Ishikawa (cell line): ENCODE results near the gene SASH1.

Experiments used
- RAD21 ChIP-seq: IDR thresholded peaks from 2 replicates; pipeline ENCODE4 v1.6.1; 2012; ENCODE audit warnings: low read depth
- TF ChIP-seq, protein P1 (sequence below): IDR thresholded peaks from 2 replicates; pipeline ENCODE4 v1.6.1; 2012

DNA sequence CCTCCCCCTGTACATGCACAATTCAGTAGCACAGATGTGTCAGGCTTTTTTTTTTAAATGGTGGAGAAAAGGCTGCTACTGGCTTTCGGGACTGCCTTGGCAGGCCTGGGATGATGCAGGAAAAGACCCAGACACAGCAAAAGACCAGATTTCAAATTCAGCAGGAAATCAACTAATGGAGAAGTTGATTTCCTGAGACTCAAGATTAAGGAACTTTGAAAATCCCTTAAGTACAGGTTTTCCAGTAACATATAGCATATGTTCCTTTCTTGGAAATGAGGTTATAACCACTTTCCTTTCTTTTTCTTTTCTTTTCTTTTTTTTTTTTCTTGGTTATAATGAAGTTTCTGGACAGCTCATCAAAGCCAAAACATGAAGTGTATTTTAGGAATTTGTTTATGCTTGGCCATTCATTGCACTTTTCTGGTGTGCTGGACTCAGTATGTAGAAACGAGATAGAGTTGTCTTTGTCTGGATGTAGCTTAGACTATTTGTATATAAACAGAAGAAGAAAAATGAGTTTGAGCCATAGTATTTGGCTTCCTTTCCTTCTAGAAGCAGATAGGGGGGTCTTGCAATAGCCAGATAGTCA is 119.4 kb downstream of the SASH1 start:
- TF ChIP-seq, protein P1, sequence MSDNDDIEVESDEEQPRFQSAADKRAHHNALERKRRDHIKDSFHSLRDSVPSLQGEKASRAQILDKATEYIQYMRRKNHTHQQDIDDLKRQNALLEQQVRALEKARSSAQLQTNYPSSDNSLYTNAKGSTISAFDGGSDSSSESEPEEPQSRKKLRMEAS: no peak
- no peak for TF ChIP-seq RAD21
